ENCODE results near the gene ACBD6. TPM values are rescaled to one million over a fixed set of nuclear protein-coding genes. Genes with fewer than 3 reads are reported as not detected.

The ACBD6 gene
- total RNA-seq, 2 donors from 2014 or later, result 43.2 to 54.5 TPM

- H3K4me3 Mint-ChIP-seq, result no peak overlapping the region
- 79 to 90% methylated on average over 7 to 8 of the region's 8 CpGs for WGBS, 2 experiments (ENCODE audit: insufficient coverage in 1 of 2, insufficient read length in 1 of 2)
- H3K36me3 Mint-ChIP-seq (ENCODE audit: low read depth), result peaks cover 7% of the 10 kb centered on the region
Observed at GRCh38 chr1:180505732-180506335, 3.5 kb upstream of the ACBD6 start.

GRCh38 chr1:180504186-180504585 is 1.8 kb upstream of the ACBD6 start:
- H3K4me1 ChIP-seq (ENCODE audit: control insufficient read depth, insufficient read depth, low read length), result no peaks in the 10 kb centered on the region
- H3K9me3 ChIP-seq (ENCODE audit: control insufficient read depth, low read length), result peaks cover 7% of the 10 kb centered on the region
- no peak for TF ChIP-seq CTCF (conservative IDR thresholded peaks at IDR 0.05)
- no peak overlapping the region for H3K9ac ChIP-seq (ENCODE audit: extremely low read depth, low read length, poor library complexity, severe bottlenecking)
- H3K36me3 ChIP-seq (ENCODE audit: control insufficient read depth, insufficient read depth, low read length), result peaks cover 8% of the 10 kb centered on the region
- DNase-seq, result no peak
- no peak overlapping the region for H3K4me3 ChIP-seq (ENCODE audit: low read length)
- H3K27ac ChIP-seq (ENCODE audit: low read depth, low read length), result no peak overlapping the region
- Mint-ChIP-seq H3K27ac (no peak overlapping the region), H3K4me3 (no peak overlapping the region), H3K9me3 (peaks cover 13% of the 10 kb centered on the region), H3K27me3 (ENCODE audit: insufficient read depth) (peaks cover 10% of the 10 kb centered on the region), H3K36me3 (ENCODE audit: low read depth) (peaks cover 9% of the 10 kb centered on the region), H3K4me1 (peaks cover 12% of the 10 kb centered on the region)
- peaks cover 4% of the 10 kb centered on the region for H3K27me3 ChIP-seq (ENCODE audit: control insufficient read depth, insufficient read depth, low read length, poor library complexity, severe bottlenecking)
- WGBS, 2 experiments (ENCODE audit: insufficient coverage in 1 of 2, insufficient read length in 1 of 2), result 100% methylated on average over 3 of the region's 3 CpGs; no CpG with 5 or more reads in 1 of the 2 experiments

More at GRCh38 chr1:180505732-180506335, 3.5 kb upstream of the ACBD6 start:
- peaks cover 4% of the 10 kb centered on the region for H3K27me3 ChIP-seq (ENCODE audit: control insufficient read depth, insufficient read depth, low read length, poor library complexity, severe bottlenecking)
- peaks cover 1% of the 10 kb centered on the region for H3K36me3 ChIP-seq (ENCODE audit: control insufficient read depth, insufficient read depth, low read length)
- no peak for TF ChIP-seq CTCF (conservative IDR thresholded peaks at IDR 0.05)
- Mint-ChIP-seq H3K27ac (no peak overlapping the region), H3K27me3 (ENCODE audit: insufficient read depth) (peaks cover 10% of the 10 kb centered on the region), H3K4me1 (peaks cover 10% of the 10 kb centered on the region), H3K9me3 (peaks cover 23% of the 10 kb centered on the region)
- no peak overlapping the region for H3K9ac ChIP-seq (ENCODE audit: extremely low read depth, low read length, poor library complexity, severe bottlenecking)
- no peak for DNase-seq
- H3K27ac ChIP-seq (ENCODE audit: low read depth, low read length), result no peak overlapping the region
- H3K9me3 ChIP-seq (ENCODE audit: control insufficient read depth, low read length), result peaks cover 7% of the 10 kb centered on the region
- H3K4me3 ChIP-seq (ENCODE audit: low read length), result no peak overlapping the region
- H3K4me1 ChIP-seq (ENCODE audit: control insufficient read depth, insufficient read depth, low read length), result no peaks in the 10 kb centered on the region

GRCh38 chr1:180503280-180503862 is 994 bp upstream of the ACBD6 start:
- no peak for DNase-seq
- 93 to 97% methylated on average over 6 to 7 of the region's 8 CpGs for WGBS, 2 experiments (ENCODE audit: insufficient coverage in 1 of 2, insufficient read length in 1 of 2)
- no peak overlapping the region for H3K9ac ChIP-seq (ENCODE audit: extremely low read depth, low read length, poor library complexity, severe bottlenecking)

More at GRCh38 chr1:180503280-180503862, 994 bp upstream of the ACBD6 start:
- Histone ChIP-seq H3K9me3 (ENCODE audit: control insufficient read depth, low read length) (peaks cover 7% of the 10 kb centered on the region), H3K36me3 (ENCODE audit: control insufficient read depth, insufficient read depth, low read length) (peaks cover 14% of the 10 kb centered on the region), H3K4me3 (ENCODE audit: low read length) (peak overlapping the region; percentile 96), H3K27me3 (ENCODE audit: control insufficient read depth, insufficient read depth, low read length, poor library complexity, severe bottlenecking) (peaks cover 4% of the 10 kb centered on the region), H3K27ac (ENCODE audit: low read depth, low read length) (no peak overlapping the region), H3K4me1 (ENCODE audit: control insufficient read depth, insufficient read depth, low read length) (no peaks in the 10 kb centered on the region)
- peak overlapping the region; percentile 92 for H3K4me3 Mint-ChIP-seq
- H3K4me1 Mint-ChIP-seq, result peaks cover 12% of the 10 kb centered on the region
- H3K36me3 Mint-ChIP-seq (ENCODE audit: low read depth), result peaks cover 11% of the 10 kb centered on the region
- H3K27ac Mint-ChIP-seq, result no peak overlapping the region
- peaks cover 10% of the 10 kb centered on the region for H3K27me3 Mint-ChIP-seq (ENCODE audit: insufficient read depth)
- no peak for TF ChIP-seq CTCF (conservative IDR thresholded peaks at IDR 0.05)
- H3K9me3 Mint-ChIP-seq, result peaks cover 8% of the 10 kb centered on the region

All from endodermal cell (in vitro differentiated cells).